A549 (cell line): ENCODE measurements around the gene ZFP36L1.

Source experiments
- MAX ChIP-seq: IDR thresholded peaks from 2 replicates; pipeline ENCODE4 v1.6.1; 2012
- MYC ChIP-seq: IDR thresholded peaks from 2 replicates; pipeline ENCODE4 v1.6.1; 2012; ENCODE audit warnings: mild to moderate bottlenecking, inconsistent platforms, low read length, improper control_type of control experiment, borderline replicate concordance
- POLR2A ChIP-seq: IDR thresholded peaks from 2 replicates; pipeline ENCODE4 v1.6.1; 2012; ENCODE audit warnings: mild to moderate bottlenecking, low read length
- RCOR1 ChIP-seq: fragments of 150-350 bp; IDR thresholded peaks from 2 replicates; pipeline ENCODE4 v1.6.1; 2014; ENCODE audit warnings: antibody characterized with exemption, low read length, low read depth

GRCh38 chr14:68766299-68767247, 26.3 kb downstream of the ZFP36L1 start:
- TF ChIP-seq POLR2A (no peak), RCOR1 (no peak), MYC (no peak), MAX (no peak)
